Lung microvascular endothelial cell (primary cell): Measurements from ENCODE around the gene FBXL7. TPM values are rescaled to one million over a fixed set of nuclear protein-coding genes. Genes with fewer than 3 reads are reported as not detected.

Source experiments
- DNase-seq, 2 donors: peaks; one replicate each; pipeline versions ENCODE4 v3.0.0 to v3.0.0-alpha.2; 2010; ENCODE audit warnings: low read depth in 2 of 2
- total RNA-seq: library from RNA; depleted of rRNA; stranded (reverse); fragments of >200 nt; gene quantifications from 2 replicates; pipeline ENCODE4 v1.2.1, GENCODE V29; 2014

The FBXL7 gene
- total RNA-seq, 1 donor from 2014 or later, result 14.1 TPM

- no peak for DNase-seq
Observed at GRCh38 chr5:15650266-15650665, 150.3 kb downstream of the FBXL7 start.

GRCh38 chr5:15654779-15655178 is 154.8 kb downstream of the FBXL7 start:
- no peak for DNase-seq

GRCh38 chr5:15655683-15656082 is 155.7 kb downstream of the FBXL7 start:
- DNase-seq, result no peak

GRCh38 chr5:15664961-15665360 is 165.0 kb downstream of the FBXL7 start:
- peak in 1 of 2 donors; percentile 8 for DNase-seq

GRCh38 chr5:15669826-15670225 is 169.8 kb downstream of the FBXL7 start:
- DNase-seq, result peak in 1 of 2 donors; percentile 23

GRCh38 chr5:15674716-15675115 is 174.7 kb downstream of the FBXL7 start:
- DNase-seq, result no peak

GRCh38 chr5:15676591-15676990 is 176.6 kb downstream of the FBXL7 start:
- DNase-seq, result no peak

- DNase-seq, result no peak
Observed at GRCh38 chr5:15679161-15679560, 179.2 kb downstream of the FBXL7 start.

GRCh38 chr5:15680455-15680854 is 180.5 kb downstream of the FBXL7 start:
- no peak for DNase-seq

GRCh38 chr5:15682122-15682521 is 182.1 kb downstream of the FBXL7 start:
- DNase-seq, result no peak

- no peak for DNase-seq
Observed at GRCh38 chr5:15682566-15682965, 182.6 kb downstream of the FBXL7 start.

GRCh38 chr5:15683332-15683731 is 183.4 kb downstream of the FBXL7 start:
- DNase-seq, result peak; percentile 27 to 61

- no peak for DNase-seq
Observed at GRCh38 chr5:15687401-15687800, 187.4 kb downstream of the FBXL7 start.

GRCh38 chr5:15689836-15690235 is 189.9 kb downstream of the FBXL7 start:
- DNase-seq, result no peak

- no peak for DNase-seq
Observed at GRCh38 chr5:15690611-15691010, 190.6 kb downstream of the FBXL7 start.

GRCh38 chr5:15691521-15691920 is 191.5 kb downstream of the FBXL7 start:
- no peak for DNase-seq

GRCh38 chr5:15692706-15693381 is 192.9 kb downstream of the FBXL7 start:
- no peak for DNase-seq

GRCh38 chr5:15693382-15693728 is 193.4 kb downstream of the FBXL7 start:
- DNase-seq, result no peak

GRCh38 chr5:15693933-15694332 is 194.0 kb downstream of the FBXL7 start:
- no peak for DNase-seq

GRCh38 chr5:15694696-15695214 is 194.8 kb downstream of the FBXL7 start:
- DNase-seq, result no peak

GRCh38 chr5:15695215-15695731 is 195.3 kb downstream of the FBXL7 start:
- DNase-seq, result peak in 1 of 2 donors; percentile 47

GRCh38 chr5:15700373-15700772 is 200.4 kb downstream of the FBXL7 start:
- DNase-seq, result no peak

- DNase-seq, result peak in 1 of 2 donors; percentile 29
Observed at GRCh38 chr5:15702102-15702501, 202.1 kb downstream of the FBXL7 start.
